Gastrocnemius medialis (tissue), 4 donors: ENCODE data around the gene CDC42BPA. TPM values are rescaled to one million over a fixed set of nuclear protein-coding genes. Genes with fewer than 3 reads are reported as not detected.
"Not testable (repeated sequence)": the region's sequence is repeated elsewhere in the genome, so short reads cannot be mapped to it uniquely, and the experiment has no call there.

Experiments
- ATAC-seq, 2 donors: fragments of 150-250 bp; one replicate each; pipeline ENCODE4 v1.9.1; 2016
- DNase-seq, 2 donors: peaks; one replicate each; pipeline ENCODE4 v3.0.0-alpha.2; 2019
- H3K27ac ChIP-seq, 4 donors: fragments of 200-600 bp; sonication (generic); 1 replicate in 1 of 4; 2 replicates in 3 of 4; pipeline ENCODE4 v1.5.1; 2016 to 2018; ENCODE audit warnings: mild to moderate bottlenecking in 2 of 4, moderate library complexity in 1 of 4
- H3K27me3 ChIP-seq, 3 donors: fragments of 200-600 bp; sonication (generic) in 2 of 3; 1 replicate in 1 of 3; 2 replicates in 2 of 3; pipeline versions ENCODE4 v1.5.1 to v1.6.0; 2016 to 2019; ENCODE audit warnings: mild to moderate bottlenecking in 1 of 3, moderate library complexity in 1 of 3
- H3K36me3 ChIP-seq, 2 donors: fragments of 200-600 bp; sonication (generic) in 1 of 2; one replicate each; pipeline ENCODE4 v1.5.1; 2017 to 2018
- H3K4me1 ChIP-seq, 2 donors: fragments of 200-600 bp; sonication (generic) in 1 of 2; one replicate each; pipeline ENCODE4 v1.5.1; 2016 to 2017; ENCODE audit warnings: mild to moderate bottlenecking in 2 of 2
- H3K4me3 ChIP-seq, 4 donors: fragments of 200-600 bp; sonication (generic) in 3 of 4; 1 replicate in 1 of 4; 2 replicates in 3 of 4; pipeline ENCODE4 v1.5.1; 2016 to 2019; ENCODE audit warnings: mild to moderate bottlenecking in 2 of 4
- H3K9me3 ChIP-seq, 3 donors: fragments of 200-600 bp; sonication (generic) in 2 of 3; 1 replicate in 1 of 3; 2 replicates in 2 of 3; pipeline ENCODE4 v1.5.1; 2016 to 2019
- POLR2A ChIP-seq, 2 donors: fragments of 450-650 bp; IDR thresholded peaks; one replicate each; pipeline ENCODE4 v1.6.1; 2017; ENCODE audit warnings: antibody characterized with exemption in 2 of 2, mild to moderate bottlenecking in 2 of 2, moderate library complexity in 2 of 2
- in situ Hi-C, 4 donors: fragments of 200-750 bp; cut with MboI; loops; one replicate each; pipeline versions ENCODE4 v1.15.0 to v1.8.0; 2017; ENCODE audit warnings: low sequenced_read_pairs in 4 of 4
- intact Hi-C: fragments of 100-400 bp; cut with DNase I; formaldehyde crosslinking; loops from one replicate; pipeline ENCODE4 v1.15.1; 2023; ENCODE audit warnings: low total_unique reads
- total RNA-seq, 4 donors: library from RNA; depleted of rRNA; stranded (reverse); fragments of >200 nt; gene quantifications; one replicate each; pipeline versions ENCODE4 v1.1.0 to v1.2.3, GENCODE V29; 2016
- TF ChIP-seq, protein P1 (sequence below), 5 experiments: fragments of 450-650 bp in 3 of 5; fragments of 200-600 bp in 2 of 5; sonication (generic) in 2 of 5; IDR thresholded peaks in 4 of 5; conservative IDR thresholded peaks in 1 of 5; 1 replicate in 4 of 5; 2 replicates in 1 of 5; pipeline ENCODE4 v1.5.1; 2016 to 2019; ENCODE audit warnings: antibody characterized with exemption in 5 of 5, mild to moderate bottlenecking in 3 of 5, moderate library complexity in 3 of 5

The CDC42BPA gene
- total RNA-seq, 4 donors from 2014 or later, result 13.9 to 30.6 (median 16.6) TPM

DNA sequence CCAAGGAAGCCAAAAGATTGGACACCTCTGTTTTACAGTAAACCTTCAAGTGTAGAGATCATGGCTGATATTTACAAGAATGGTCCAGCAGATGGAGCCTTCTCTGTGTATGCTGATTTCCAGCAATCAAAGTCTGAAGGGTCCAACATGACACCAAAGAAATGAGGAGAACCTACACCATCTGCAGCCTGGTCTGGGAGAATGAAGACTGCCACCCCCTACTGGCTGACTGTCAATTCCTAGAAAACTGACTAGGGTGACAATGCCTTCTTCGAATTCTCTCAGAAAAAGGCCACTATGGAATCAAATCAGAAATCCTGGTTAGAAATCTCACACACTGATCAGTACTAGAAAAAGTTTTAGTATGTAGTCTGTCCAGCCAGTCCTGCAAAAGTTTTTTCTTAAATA, 83.3 kb downstream of the CDC42BPA start:
- Histone ChIP-seq H3K27me3 (no peaks in the 10 kb centered on the region), H3K9me3 (no peaks in the 10 kb centered on the region), H3K36me3 (no peaks in the 10 kb centered on the region), H3K4me1 (peaks cover 0 to 25% of the 10 kb centered on the region in 2 donors), H3K4me3 (no peak overlapping the region), H3K27ac (no peak overlapping the region)
- ATAC-seq (peak; percentile 49 to 65), DNase-seq (no peak)
- in situ Hi-C loops, result loop anchor here in 3 of 4 donors (10.0 to 25.0 kb wide), 2 partner anchors 200 to 202 kb away; no protein-coding TSS in a partner anchor
- TF ChIP-seq, protein P1, sequence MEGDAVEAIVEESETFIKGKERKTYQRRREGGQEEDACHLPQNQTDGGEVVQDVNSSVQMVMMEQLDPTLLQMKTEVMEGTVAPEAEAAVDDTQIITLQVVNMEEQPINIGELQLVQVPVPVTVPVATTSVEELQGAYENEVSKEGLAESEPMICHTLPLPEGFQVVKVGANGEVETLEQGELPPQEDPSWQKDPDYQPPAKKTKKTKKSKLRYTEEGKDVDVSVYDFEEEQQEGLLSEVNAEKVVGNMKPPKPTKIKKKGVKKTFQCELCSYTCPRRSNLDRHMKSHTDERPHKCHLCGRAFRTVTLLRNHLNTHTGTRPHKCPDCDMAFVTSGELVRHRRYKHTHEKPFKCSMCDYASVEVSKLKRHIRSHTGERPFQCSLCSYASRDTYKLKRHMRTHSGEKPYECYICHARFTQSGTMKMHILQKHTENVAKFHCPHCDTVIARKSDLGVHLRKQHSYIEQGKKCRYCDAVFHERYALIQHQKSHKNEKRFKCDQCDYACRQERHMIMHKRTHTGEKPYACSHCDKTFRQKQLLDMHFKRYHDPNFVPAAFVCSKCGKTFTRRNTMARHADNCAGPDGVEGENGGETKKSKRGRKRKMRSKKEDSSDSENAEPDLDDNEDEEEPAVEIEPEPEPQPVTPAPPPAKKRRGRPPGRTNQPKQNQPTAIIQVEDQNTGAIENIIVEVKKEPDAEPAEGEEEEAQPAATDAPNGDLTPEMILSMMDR (IDR thresholded peaks at IDR 0.05 in 4 of 5, conservative IDR thresholded peaks at IDR 0.05 in 1 of 5), result peak; percentile 19 to 50 (median 31)
- TF ChIP-seq POLR2A (IDR thresholded peaks at IDR 0.05), result no peak
- intact Hi-C loops, result loop anchor here (1.0 kb wide), 1 partner anchor 202 kb away; no protein-coding TSS in a partner anchor

DNA sequence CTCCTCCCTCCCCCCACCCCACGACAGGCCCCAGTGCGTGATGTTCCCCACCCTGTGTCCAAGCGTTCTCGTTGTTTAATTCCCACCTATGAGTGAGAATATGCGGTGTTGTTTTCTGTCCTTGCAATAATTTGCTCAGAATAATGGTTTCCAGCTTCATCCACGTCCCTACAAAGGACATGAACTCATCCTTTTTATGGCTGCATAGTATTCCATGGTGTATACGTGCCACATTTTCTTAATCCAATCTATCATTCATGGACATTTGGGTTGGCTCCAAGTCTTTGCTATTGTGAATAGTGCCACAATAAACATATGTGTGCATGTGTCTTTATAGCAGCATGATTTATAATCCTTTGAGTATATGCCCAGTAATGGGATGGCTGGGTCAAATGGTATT, 87.2 kb downstream of the CDC42BPA start:
- H3K9me3 ChIP-seq, DNase-seq, intact Hi-C loops, H3K27ac ChIP-seq, H3K4me3 ChIP-seq, H3K36me3 ChIP-seq, H3K27me3 ChIP-seq, ATAC-seq: not testable (repeated sequence)
- in situ Hi-C loops, result loop anchor here in 3 of 4 donors (10.0 to 25.0 kb wide), 2 partner anchors 204 to 206 kb away; no protein-coding TSS in a partner anchor
- H3K4me1 ChIP-seq, result peaks cover 4 to 27% of the 10 kb centered on the region in 2 donors

DNA sequence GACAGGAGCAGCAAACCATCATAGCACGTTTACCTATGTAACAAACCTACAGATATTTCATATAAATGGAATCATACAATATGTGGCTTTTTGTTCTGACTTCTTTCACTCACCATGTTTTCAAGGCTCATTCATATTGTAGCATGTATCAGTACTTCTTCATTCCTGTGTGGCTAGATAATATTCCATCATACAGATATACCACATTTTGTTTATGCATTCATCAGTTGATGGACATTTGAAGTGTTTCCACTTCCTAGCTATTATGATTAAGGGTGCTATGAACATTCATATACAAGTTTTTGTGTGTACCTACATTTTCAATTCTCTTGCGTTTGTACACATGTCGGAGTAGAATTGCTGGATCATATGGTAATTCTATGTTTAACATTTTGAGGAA, 90.1 kb downstream of the CDC42BPA start:
- Histone ChIP-seq H3K4me1 (peaks cover 4 to 31% of the 10 kb centered on the region in 2 donors), H3K27ac (no peak overlapping the region), H3K4me3 (no peak overlapping the region), H3K36me3 (no peaks in the 10 kb centered on the region), H3K9me3 (no peaks in the 10 kb centered on the region), H3K27me3 (no peaks in the 10 kb centered on the region)
- intact Hi-C loops (no loop called here), in situ Hi-C loops (loop anchor here in 1 of 4 donors (25.0 kb wide), 1 partner anchor 209 kb away; no protein-coding TSS in a partner anchor)
- no peak for DNase-seq
- TF ChIP-seq, protein P1 (IDR thresholded peaks at IDR 0.05 in 4 of 5, conservative IDR thresholded peaks at IDR 0.05 in 1 of 5), result no peak
- ATAC-seq, result no peak

DNA sequence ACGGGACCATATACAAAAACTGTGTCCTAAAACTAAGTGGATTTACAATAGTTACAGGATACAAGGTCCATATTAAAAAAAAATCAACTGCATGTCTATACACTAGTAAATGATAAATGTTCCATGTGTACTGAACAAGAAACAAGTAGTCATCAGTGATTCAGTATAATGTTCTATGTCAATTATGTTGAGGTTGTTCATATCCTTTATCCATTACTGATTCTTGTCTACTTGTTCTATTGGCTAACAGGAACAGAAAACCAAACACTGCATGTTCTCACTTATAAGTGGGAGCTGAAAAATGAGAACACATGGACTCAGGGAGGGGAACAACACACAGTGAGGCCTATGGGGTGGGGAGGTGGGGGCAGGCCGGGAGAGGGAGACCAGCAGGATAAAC, 90.5 kb downstream of the CDC42BPA start:
- ATAC-seq, result no peak
- in situ Hi-C loops (loop anchor here in 1 of 4 donors (25.0 kb wide), 1 partner anchor 210 kb away; no protein-coding TSS in a partner anchor), intact Hi-C loops (no loop called here)
- peaks cover 4 to 31% of the 10 kb centered on the region in 2 donors for H3K4me1 ChIP-seq
- H3K4me3 ChIP-seq, result no peak overlapping the region
- DNase-seq, result no peak
- no peaks in the 10 kb centered on the region for H3K27me3 ChIP-seq
- H3K27ac ChIP-seq, result no peak overlapping the region
- TF ChIP-seq, protein P1 (IDR thresholded peaks at IDR 0.05 in 4 of 5, conservative IDR thresholded peaks at IDR 0.05 in 1 of 5), result no peak
- TF ChIP-seq POLR2A (IDR thresholded peaks at IDR 0.05), result no peak
- no peaks in the 10 kb centered on the region for H3K9me3 ChIP-seq
- no peaks in the 10 kb centered on the region for H3K36me3 ChIP-seq

DNA sequence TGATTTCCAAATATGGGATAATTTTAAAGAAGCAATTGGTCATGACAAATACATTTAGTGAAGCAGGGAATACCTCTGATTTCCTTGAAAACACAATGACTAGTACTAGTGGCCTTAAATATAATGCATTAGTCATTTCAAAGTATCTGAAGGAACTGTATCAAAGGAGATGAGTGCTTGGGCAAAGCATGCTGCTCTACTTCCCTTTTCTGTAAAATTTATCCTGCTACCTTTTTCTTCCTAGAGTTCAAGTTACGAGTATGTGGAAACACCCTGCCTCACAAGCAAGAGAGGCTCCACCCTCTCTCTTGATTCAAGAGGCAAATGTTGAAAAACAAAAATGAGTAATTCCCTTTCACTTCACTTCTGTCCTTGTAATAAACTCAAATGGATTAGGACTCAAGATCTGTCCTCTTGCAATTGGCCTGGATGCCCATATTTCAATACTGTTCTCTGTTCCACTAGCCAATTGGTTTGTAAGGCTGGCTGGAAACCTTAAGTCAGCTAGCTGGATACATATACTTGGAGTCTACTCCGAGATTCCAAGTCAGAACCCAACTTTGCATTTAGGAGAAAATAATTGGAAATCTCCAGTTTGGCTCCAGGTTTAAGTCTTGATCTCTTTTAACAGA, 92.5 kb downstream of the CDC42BPA start:
- peaks cover 4 to 31% of the 10 kb centered on the region in 2 donors for H3K4me1 ChIP-seq
- no peak overlapping the region for H3K27ac ChIP-seq
- in situ Hi-C loops, result loop anchor here in 1 of 4 donors (25.0 kb wide), 1 partner anchor 211 kb away; no protein-coding TSS in a partner anchor
- no peaks in the 10 kb centered on the region for H3K9me3 ChIP-seq
- no peaks in the 10 kb centered on the region for H3K36me3 ChIP-seq
- no peaks in the 10 kb centered on the region for H3K27me3 ChIP-seq
- DNase-seq (no peak), ATAC-seq (no peak)
- intact Hi-C loops, result no loop called here
- TF ChIP-seq POLR2A (IDR thresholded peaks at IDR 0.05), result no peak
- TF ChIP-seq, protein P1 (IDR thresholded peaks at IDR 0.05 in 4 of 5, conservative IDR thresholded peaks at IDR 0.05 in 1 of 5), result no peak
- H3K4me3 ChIP-seq, result no peak overlapping the region
